Endothelial cell of umbilical vein (primary cell): ENCODE results near the gene KSR1. TPM values are rescaled to one million over a fixed set of nuclear protein-coding genes. Genes with fewer than 3 reads are reported as not detected.

ENCODE experiments used
- BruUV-seq: library from RNA; stranded (reverse); fragments of 400-500 nt; replicated peaks from 2 replicates; lab custom pipeline; 2021; lab: Mats Ljungman, UMichigan
- CTCF ChIA-PET: fragments of 300-600, 350-600 bp; sonication (Branson Sonifier 250); formaldehyde crosslinking; loops from one replicate; lab custom pipeline; 2021; ENCODE audit warnings: antibody characterized with exemption, inconsistent platforms; lab: Charles Lee
- POLR2A ChIA-PET: fragments of 300-600, 350-600 bp; sonication (Branson Sonifier 250); formaldehyde crosslinking; loops from one replicate; lab custom pipeline; 2021; ENCODE audit warnings: antibody characterized with exemption, inconsistent platforms; lab: Charles Lee
- DNase-seq: peaks from one replicate; pipeline ENCODE4 v3.0.0-alpha.2; 2011; ENCODE audit warnings: low read depth, low spot score
- FAIRE-seq: peaks from 2 replicates; lab custom pipeline; 2011; peaks lifted over from hg19 to GRCh38; lab: Jason Lieb, UNC
- H2AFZ ChIP-seq: 2 replicates; pipeline ENCODE4 v1.6.0; 2012; ENCODE audit warnings: low read depth, low read length, control low read depth, inconsistent platforms
- H3K27ac ChIP-seq: 2 replicates; pipeline ENCODE4 v1.5.1; 2011; ENCODE audit warnings: low read depth, mild to moderate bottlenecking, control low read depth, low read length, moderate library complexity; ENCODE audit not compliant: insufficient read depth
- H3K27me3 ChIP-seq, 2 experiments: 2 replicates each; pipeline versions ENCODE4 v1.6.0 to v1.6.1; 2011; ENCODE audit warnings: low read length in 2 of 2, mixed read lengths in 1 of 2; ENCODE audit not compliant: control insufficient read depth in 2 of 2, insufficient read depth in 2 of 2
- H3K36me3 ChIP-seq, 2 experiments: 2 replicates in 1 of 2; 3 replicates in 1 of 2; pipeline ENCODE4 v1.5.1; 2011; ENCODE audit warnings: low read length in 2 of 2, mild to moderate bottlenecking in 1 of 2, moderate library complexity in 1 of 2; ENCODE audit not compliant: control insufficient read depth in 2 of 2, insufficient read depth in 2 of 2; ENCODE audit errors: extremely low read depth in 1 of 2
- H3K4me1 ChIP-seq: 3 replicates; pipeline ENCODE4 v1.5.1; 2011; ENCODE audit warnings: mild to moderate bottlenecking, low read length; ENCODE audit not compliant: control insufficient read depth, insufficient read depth; ENCODE audit errors: extremely low read depth
- H3K4me2 ChIP-seq: 2 replicates; pipeline ENCODE4 v1.6.1; 2011; ENCODE audit warnings: low read length, control low read depth, mixed read lengths; ENCODE audit not compliant: insufficient read depth
- H3K4me3 ChIP-seq, 3 experiments: fragments of 200-600 bp in 1 of 3; sonication (generic), shearing (Covaris generic) in 1 of 3; replicated peaks in 1 of 3; 2 replicates each; pipeline ENCODE4 v1.5.1; 2011 to 2016; ENCODE audit warnings: control low read depth in 3 of 3, low read length in 3 of 3, mild to moderate bottlenecking in 2 of 3, inconsistent platforms in 1 of 3, low read depth in 1 of 3, moderate library complexity in 1 of 3; ENCODE audit not compliant: insufficient read depth in 1 of 3
- H3K79me2 ChIP-seq: 2 replicates; pipeline ENCODE4 v1.6.0; 2012; ENCODE audit warnings: low read length, inconsistent platforms; ENCODE audit not compliant: control insufficient read depth, insufficient read depth
- H3K9ac ChIP-seq: replicated peaks from 2 replicates; pipeline ENCODE3; 2011; ENCODE audit warnings: low read length, control low read depth; ENCODE audit not compliant: insufficient read depth; ENCODE audit errors: extremely low read depth
- H3K9me1 ChIP-seq: replicated peaks from 3 replicates; pipeline ENCODE4 v1.6.0; 2011; ENCODE audit warnings: mild to moderate bottlenecking, low read length; ENCODE audit not compliant: control insufficient read depth, insufficient read depth; ENCODE audit errors: extremely low read depth
- H3K9me3 ChIP-seq: replicated peaks from 2 replicates; pipeline ENCODE4 v1.5.1; 2012; ENCODE audit warnings: low read length, inconsistent platforms; ENCODE audit not compliant: control insufficient read depth, insufficient read depth
- H4K20me1 ChIP-seq: replicated peaks from 2 replicates; pipeline ENCODE3; 2011; ENCODE audit warnings: mild to moderate bottlenecking, low read length; ENCODE audit not compliant: control insufficient read depth, insufficient read depth; ENCODE audit errors: extremely low read depth
- CTCF ChIP-seq, 2 donors: IDR thresholded peaks; 1 replicate in 1 of 2; 2 replicates in 1 of 2; pipeline ENCODE4 v1.5.1; 2011; ENCODE audit warnings: low read length in 2 of 2, mild to moderate bottlenecking in 2 of 2, moderate library complexity in 2 of 2, control low read depth in 1 of 2, inconsistent platforms in 1 of 2, low read depth in 1 of 2; ENCODE audit not compliant: insufficient read depth in 1 of 2; ENCODE audit errors: extremely low read depth in 1 of 2
- EZH2 ChIP-seq: IDR thresholded peaks from 2 replicates; pipeline ENCODE4 v1.6.1; 2012; ENCODE audit warnings: borderline replicate concordance, low read depth, mild to moderate bottlenecking, moderate library complexity, low read length, inconsistent platforms; ENCODE audit not compliant: severe bottlenecking
- FOS ChIP-seq: IDR thresholded peaks from 2 replicates; pipeline ENCODE4 v1.6.1; 2011; ENCODE audit warnings: mild to moderate bottlenecking, low read length, moderate library complexity, borderline replicate concordance; ENCODE audit not compliant: insufficient read depth
- GATA2 ChIP-seq: IDR thresholded peaks from 2 replicates; pipeline ENCODE4 v1.7.0; 2011; ENCODE audit warnings: low read depth, mild to moderate bottlenecking, moderate library complexity, mixed read lengths, low read length; ENCODE audit not compliant: insufficient read length, insufficient read depth
- JUN ChIP-seq: IDR thresholded peaks from 2 replicates; pipeline ENCODE4 v1.6.1; 2011; ENCODE audit warnings: borderline replicate concordance, low read depth; ENCODE audit not compliant: insufficient read length, insufficient read depth
- MAX ChIP-seq: IDR thresholded peaks from 2 replicates; pipeline ENCODE4 v1.6.1; 2011; ENCODE audit not compliant: insufficient read depth, insufficient read length
- MYC ChIP-seq: IDR thresholded peaks from one replicate; pipeline ENCODE4 v1.6.1; 2011; ENCODE audit warnings: mild to moderate bottlenecking, low read depth, low read length
- POLR2A ChIP-seq: IDR thresholded peaks from 2 replicates; pipeline ENCODE4 v1.6.1; 2012; ENCODE audit warnings: low read depth, mild to moderate bottlenecking, control low read depth, low read length
- POLR2AphosphoS5 ChIP-seq: IDR thresholded peaks from 2 replicates; pipeline ENCODE4 v1.6.1; 2012; ENCODE audit warnings: low read depth, mild to moderate bottlenecking, control low read depth, low read length, moderate library complexity; ENCODE audit not compliant: insufficient read depth
- dilution Hi-C: fragments of 300-500 bp; cut with MboI; formaldehyde crosslinking; loops from one replicate; pipeline ENCODE4 v1.15.0; 2019; ENCODE audit warnings: low sequenced_read_pairs; ENCODE audit not compliant: extremely low pct_ligation_motif_present
- intact Hi-C: fragments of 100-400 bp; cut with micrococcal nuclease; formaldehyde crosslinking; loops from one replicate; pipeline ENCODE4 v1.10.0; 2022
- polyA plus RNA-seq, 4 experiments: library from polyadenylated mRNA; depleted of rRNA in 3 of 4; stranded (reverse) in 3 of 4; unstranded in 1 of 4; fragments of >200 nt; gene quantifications; 2 replicates each; pipeline versions ENCODE4 v1.2.1 to v1.2.3, GENCODE V29; 2011 to 2012; ENCODE audit warnings: missing spikeins in 1 of 4
- total RNA-seq: library from RNA; stranded (reverse); gene quantifications from 2 replicates; pipeline ENCODE4 v1.2.3, GENCODE V29; 2021

Gene KSR1
- total and polyA plus RNA-seq, 2 donors (not counting 3 experiments of a cell fraction or from before 2014, with no cell fraction given): 35.4 to 80.2 TPM

- Histone ChIP-seq H3K9me3 (no peaks in the 10 kb centered on the region), H3K4me2 (no peak overlapping the region), H3K27me3 (no peaks in the 10 kb centered on the region), H3K36me3 (no peaks in the 10 kb centered on the region), H3K79me2 (peaks cover 8% of the 10 kb centered on the region), H3K27ac (no peak overlapping the region), H2AFZ (no peak overlapping the region), H4K20me1 (no peaks in the 10 kb centered on the region), H3K9ac (no peak overlapping the region), H3K4me3 (no peak overlapping the region), H3K9me1 (no peaks in the 10 kb centered on the region), H3K4me1 (peaks cover 6% of the 10 kb centered on the region)
- FAIRE-seq: no peak
- ChIA-PET CTCF (interaction anchor here (0.9 kb wide), 1 partner anchor 38 kb away, joined by 3 read pairs; no protein-coding TSS in a partner anchor), POLR2A (no interaction called here)
- DNase-seq: no peak
- dilution Hi-C loops: no loop called here
- intact Hi-C loops: no loop called here
- no TSS peak for BruUV-seq
- TF ChIP-seq CTCF (IDR thresholded peaks at IDR 0.05; ENCODE audit: extremely low read depth in 1 of 2, insufficient read depth in 1 of 2, low read depth in 1 of 2, low read length in 2 of 2) (no peak), POLR2A (no peak), GATA2 (no peak), JUN (no peak), MAX (no peak), EZH2 (no peak), POLR2AphosphoS5 (no peak), MYC (no peak), FOS (no peak)
Measured at GRCh38 chr17:27497696-27498095, 41.4 kb downstream of the KSR1 start.
